ENCODE data around the gene ZNF213. TPM values are rescaled to one million over a fixed set of nuclear protein-coding genes. Genes with fewer than 3 reads are reported as not detected.

Gene ZNF213
- total and polyA plus RNA-seq, 7 donors = 7.9 to 19.1 (median 9.3) TPM

DNA sequence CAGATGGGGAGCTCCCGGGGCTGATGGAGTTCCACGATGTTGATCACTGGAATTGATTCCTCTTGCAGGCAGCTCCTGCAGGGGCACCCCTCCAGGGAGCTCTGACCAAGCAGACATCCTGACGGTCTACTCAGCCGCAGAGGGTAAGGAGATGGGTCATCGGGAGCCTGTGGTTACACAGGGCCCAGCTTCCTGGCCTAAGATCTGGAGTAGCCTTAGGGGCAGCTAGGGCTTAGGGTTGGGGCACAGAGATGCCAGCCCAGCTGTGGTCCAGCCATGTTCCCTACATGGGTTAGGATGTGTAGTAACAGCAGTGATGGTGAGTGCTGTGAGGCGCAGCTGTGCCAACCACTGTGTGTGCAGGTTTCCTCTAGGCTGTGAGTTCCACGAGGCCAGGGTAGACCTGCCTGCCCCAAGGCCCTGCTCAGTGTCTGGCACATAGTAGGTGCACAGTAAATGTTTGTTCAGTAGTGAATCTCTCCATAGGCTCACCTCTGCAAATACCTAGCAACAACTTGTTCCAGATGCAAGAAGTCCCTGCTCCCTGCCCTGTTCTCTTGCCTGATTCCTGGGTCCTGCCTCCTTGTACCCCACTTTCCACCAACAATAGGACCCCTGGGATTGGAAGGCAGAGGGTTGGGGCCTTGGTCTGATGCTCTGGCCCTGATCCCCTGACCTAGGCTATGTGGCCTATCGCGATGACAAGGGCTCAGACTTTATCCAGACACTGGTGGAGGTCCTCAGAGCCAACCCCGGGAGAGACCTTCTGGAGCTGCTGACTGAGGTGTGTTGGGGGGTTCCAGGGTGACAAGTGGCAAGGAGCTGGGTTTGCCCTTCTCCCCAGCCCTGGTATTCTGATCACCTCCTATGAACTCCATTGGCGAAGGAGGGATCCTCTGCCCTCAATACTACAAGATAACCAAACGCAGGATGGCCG lies 13.7 kb downstream of the ZNF213 start:
- Histone ChIP-seq H3K36me3 (ENCODE audit: insufficient read depth in 1 of 2, low read depth in 1 of 2) (no peaks in the 10 kb centered on the region), H3K9me3 (no peaks in the 10 kb centered on the region), H3K27me3 (ENCODE audit: insufficient read depth in 3 of 3, low read length in 2 of 3) (peaks cover 0 to 2% (median 0%) of the 10 kb centered on the region in 3 donors), H3K4me1 (peaks cover 33% of the 10 kb centered on the region), H3K4me3 (no peak overlapping the region), H3K27ac (no peak overlapping the region)
- 92 to 94% (median 93%) methylated on average over 13 of the region's 13 CpGs for WGBS, 3 donors
- ATAC-seq (no peak), DNase-seq (no peak)
- TF ChIP-seq CTCF (IDR thresholded peaks at IDR 0.05) = no peak
- intact Hi-C loops (cut with DNase I) = no loop called here

GRCh38 chr16:3149193-3149530 lies 14.3 kb downstream of the ZNF213 start:
- peak in 1 of 2 donors; percentile 54 for DNase-seq
- no peak overlapping the region for H3K4me3 ChIP-seq
- TF ChIP-seq CTCF (IDR thresholded peaks at IDR 0.05) = no peak
- H3K9me3 ChIP-seq = no peaks in the 10 kb centered on the region
- 90 to 92% (median 90%) methylated on average over 6 of the region's 6 CpGs for WGBS, 3 donors
- no peaks in the 10 kb centered on the region for H3K36me3 ChIP-seq (ENCODE audit: insufficient read depth in 1 of 2, low read depth in 1 of 2)
- intact Hi-C loops (cut with DNase I) = no loop called here
- H3K27me3 ChIP-seq (ENCODE audit: insufficient read depth in 3 of 3, low read length in 2 of 3) = peaks cover 0 to 2% (median 0%) of the 10 kb centered on the region in 3 donors
- ATAC-seq = no peak
- H3K27ac ChIP-seq = no peak overlapping the region
- peaks cover 29% of the 10 kb centered on the region for H3K4me1 ChIP-seq

DNA sequence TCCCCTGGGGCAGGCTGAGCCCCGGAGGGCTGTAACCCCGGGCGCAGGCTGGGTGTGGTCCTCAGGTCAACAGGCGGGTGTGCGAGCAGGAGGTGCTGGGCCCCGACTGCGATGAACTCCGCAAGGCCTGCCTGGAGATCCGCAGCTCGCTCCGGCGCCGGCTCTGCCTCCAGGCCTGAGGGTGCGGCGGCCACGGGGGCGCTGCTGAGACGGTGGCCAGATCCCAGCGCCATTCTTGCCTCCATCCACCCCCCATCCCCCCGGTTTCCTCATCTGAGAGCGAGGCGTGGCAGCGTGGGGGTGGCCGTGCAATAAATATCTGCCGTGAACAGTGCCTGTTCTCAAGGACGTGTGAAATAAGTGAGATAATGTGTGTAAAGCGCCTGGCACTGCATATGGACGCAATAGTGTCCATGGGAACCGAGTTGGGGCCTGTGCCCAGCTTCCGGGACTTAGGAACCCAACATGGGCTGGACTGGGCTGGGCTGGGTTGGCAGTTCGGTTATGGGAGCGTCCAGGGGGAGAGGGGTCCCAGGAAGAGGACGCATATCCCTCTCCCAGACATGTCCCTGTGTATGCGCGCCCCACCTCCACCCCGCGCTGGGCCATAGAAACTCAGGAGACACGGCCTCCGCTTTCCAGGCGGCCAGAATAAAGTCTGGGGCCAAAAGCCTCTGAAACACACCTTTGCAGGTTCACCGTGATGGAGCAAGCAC lies 15.0 kb downstream of the ZNF213 start:
- Histone ChIP-seq H3K4me1 (peaks cover 24% of the 10 kb centered on the region), H3K27ac (peak overlapping the region; percentile 72), H3K36me3 (ENCODE audit: insufficient read depth in 1 of 2, low read depth in 1 of 2) (no peaks in the 10 kb centered on the region), H3K27me3 (ENCODE audit: insufficient read depth in 3 of 3, low read length in 2 of 3) (peaks cover 0 to 2% (median 0%) of the 10 kb centered on the region in 3 donors), H3K4me3 (peak overlapping the region; percentile 78), H3K9me3 (no peaks in the 10 kb centered on the region)
- ATAC-seq = peak; percentile 31 to 56 (median 44)
- peak; percentile 79 to 80 for DNase-seq
- TF ChIP-seq CTCF (IDR thresholded peaks at IDR 0.05) = peak; percentile 21
- 16 to 28% (median 21%) methylated on average over 35 to 41 of the region's 41 CpGs for WGBS, 3 donors
- intact Hi-C loops (cut with DNase I) = no loop called here

DNA sequence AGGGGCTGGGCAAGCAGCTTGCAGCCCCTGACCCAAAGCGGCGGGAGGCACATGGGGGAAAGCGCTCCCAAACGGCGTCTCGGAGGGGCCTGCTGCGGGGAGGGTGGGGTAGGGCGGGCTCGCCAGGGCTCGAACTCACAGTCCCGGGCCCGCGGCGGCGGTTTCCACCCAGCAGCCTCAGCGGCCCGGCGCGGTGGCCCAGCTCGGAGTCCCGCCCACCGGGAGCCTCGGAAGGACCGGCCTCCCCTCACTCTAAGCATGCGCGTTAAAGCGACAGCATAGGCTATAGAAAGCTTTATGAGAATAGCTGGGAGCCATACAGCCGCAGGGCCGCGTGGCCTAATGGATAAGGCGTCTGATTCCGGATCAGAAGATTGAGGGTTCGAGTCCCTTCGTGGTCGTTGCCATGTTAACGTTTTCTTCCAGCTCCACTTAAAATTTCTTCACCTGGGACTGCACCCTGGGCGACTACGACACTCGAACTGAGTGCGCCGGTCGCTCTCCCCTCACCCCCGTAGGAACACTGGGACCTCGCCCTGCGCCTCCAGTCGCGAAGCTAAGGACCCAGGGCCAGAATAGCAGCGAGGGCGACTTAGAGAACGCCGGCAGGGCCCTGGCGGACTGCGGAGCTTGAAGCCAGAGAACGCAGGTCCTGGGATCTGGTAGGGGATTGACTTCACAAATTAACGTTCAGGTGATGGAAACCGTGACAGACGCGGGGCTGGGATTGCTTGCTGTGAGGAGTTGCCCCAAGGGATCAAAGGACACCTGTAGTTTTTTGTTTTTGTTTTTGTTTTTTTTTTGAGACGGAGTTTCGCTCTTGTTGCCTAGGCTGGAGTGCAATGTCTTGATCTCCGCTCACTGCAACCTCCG lies 15.8 kb downstream of the ZNF213 start:
- Histone ChIP-seq H3K27me3 (ENCODE audit: insufficient read depth in 3 of 3, low read length in 2 of 3) (peaks cover 0 to 2% (median 0%) of the 10 kb centered on the region in 3 donors), H3K27ac (peak overlapping the region; percentile 72), H3K4me3 (peak overlapping the region; percentile 78), H3K4me1 (peaks cover 16% of the 10 kb centered on the region), H3K9me3 (no peaks in the 10 kb centered on the region), H3K36me3 (ENCODE audit: insufficient read depth in 1 of 2, low read depth in 1 of 2) (no peaks in the 10 kb centered on the region)
- intact Hi-C loops (cut with DNase I) = no loop called here
- DNase-seq (peak; percentile 94), ATAC-seq (peak; percentile 90 to 92 (median 92))
- no peak for TF ChIP-seq CTCF (IDR thresholded peaks at IDR 0.05)
- 1% methylated on average over 58 to 62 of the region's 62 CpGs for WGBS, 3 donors
